GM21447 (cell line): Measurements from ENCODE around the gene PRKAG2.
A peak's percentile ranks its signal among the peaks of the same experiment; 100 is the strongest.
"Not testable (repeated sequence)": the region's sequence is repeated elsewhere in the genome, so short reads cannot be mapped to it uniquely, and the experiment has no call there.

ENCODE experiments used
- ATAC-seq: cut with Tn5 transposase; IDR thresholded peaks from one replicate; pipeline ENCODE4 v1.9.1; 2021; ENCODE audit not compliant: unreplicated experiment

The PRKAG2 gene

GRCh38 chr7:151876899-151877777 lies at the start of gene PRKAG2:
Gene PRKAG2 (minus strand): TSS chr7:151877115. CDS start chr7:151876620, 495 bp downstream.
- peak; percentile 58 for ATAC-seq

DNA sequence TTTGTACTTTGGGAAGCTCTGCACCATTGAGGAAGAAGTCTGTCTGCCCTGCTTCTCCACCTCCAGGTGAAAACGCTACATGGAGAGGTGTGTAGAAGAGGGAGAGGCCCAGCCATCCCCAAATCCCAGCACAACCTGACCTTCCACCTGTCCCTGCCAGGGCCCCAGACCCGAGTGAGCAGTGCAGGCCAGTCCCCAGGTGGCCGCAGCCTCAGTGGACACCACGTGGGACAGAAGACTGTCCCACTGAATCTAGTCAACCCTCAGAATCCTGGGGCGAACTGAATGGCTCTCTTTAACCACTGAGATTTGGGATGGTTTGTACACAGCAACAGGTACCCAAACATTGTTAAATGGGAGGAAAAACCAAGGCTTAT lies 49.4 kb upstream of the PRKAG2 start:
- ATAC-seq, result no peak

DNA sequence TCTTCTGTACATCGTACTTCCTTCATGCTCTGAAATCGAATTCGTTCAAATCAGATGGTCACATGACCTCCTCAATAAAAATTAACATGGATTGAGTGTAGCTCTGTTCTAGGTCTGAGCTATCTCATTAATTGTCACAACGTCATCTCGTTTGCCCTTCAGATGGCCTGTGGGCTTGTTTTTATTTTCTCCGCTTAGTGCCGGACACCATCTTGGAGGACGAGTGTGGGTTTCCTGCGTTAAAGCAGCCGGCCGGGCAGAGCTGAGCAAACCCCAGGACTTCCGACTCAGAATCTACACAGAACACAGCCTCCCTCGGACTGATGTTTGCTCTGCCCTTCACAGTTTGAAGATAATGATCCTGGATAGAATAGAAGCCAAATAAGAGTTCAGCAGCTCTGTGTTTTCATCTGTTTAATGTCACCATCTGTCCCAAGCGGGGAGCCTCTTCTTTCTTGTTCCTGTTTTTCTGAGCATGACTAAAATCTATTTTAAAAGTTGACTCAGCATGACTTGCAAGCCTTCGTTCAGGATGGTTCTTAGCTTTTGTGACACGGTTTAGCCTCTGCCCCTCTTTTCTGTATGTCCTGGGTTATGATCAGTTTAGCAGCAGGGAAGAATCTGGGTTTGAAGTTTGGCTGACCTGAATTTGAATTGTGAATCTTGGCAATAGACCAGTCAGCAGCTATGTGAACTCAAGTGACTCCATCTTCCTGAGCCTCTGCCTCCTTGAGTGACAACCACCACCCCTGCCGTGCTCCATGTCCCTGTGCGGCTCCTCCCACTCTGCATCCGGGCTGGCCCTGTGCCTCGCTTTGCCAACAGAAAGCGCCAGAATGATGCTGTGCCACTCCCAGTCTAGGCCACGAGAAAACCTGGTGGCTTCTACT lies 48.8 kb upstream of the PRKAG2 start:
- no peak for ATAC-seq

GRCh38 chr7:151924508-151924907 lies 47.6 kb upstream of the PRKAG2 start:
- ATAC-seq, result no peak

DNA sequence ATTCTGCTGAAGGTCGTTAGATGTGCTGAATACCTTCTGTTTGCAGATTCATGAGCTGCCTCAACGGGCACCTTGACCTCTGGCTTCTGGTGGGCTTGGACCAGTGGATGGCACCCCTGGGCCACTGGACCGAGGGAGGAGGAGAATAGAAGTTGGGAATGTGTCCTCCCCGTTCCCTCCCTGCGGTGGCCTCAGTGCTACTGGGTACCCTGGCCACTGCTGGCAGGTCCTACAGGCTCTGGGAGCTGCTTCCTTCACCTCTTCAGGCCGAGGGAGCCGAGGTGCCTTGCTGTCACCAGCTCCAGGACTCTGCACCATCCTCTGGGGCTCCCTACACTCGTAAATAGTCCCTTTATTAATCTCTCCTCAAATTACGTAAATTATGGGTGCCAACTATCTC lies 47.1 kb upstream of the PRKAG2 start:
- no peak for ATAC-seq

DNA sequence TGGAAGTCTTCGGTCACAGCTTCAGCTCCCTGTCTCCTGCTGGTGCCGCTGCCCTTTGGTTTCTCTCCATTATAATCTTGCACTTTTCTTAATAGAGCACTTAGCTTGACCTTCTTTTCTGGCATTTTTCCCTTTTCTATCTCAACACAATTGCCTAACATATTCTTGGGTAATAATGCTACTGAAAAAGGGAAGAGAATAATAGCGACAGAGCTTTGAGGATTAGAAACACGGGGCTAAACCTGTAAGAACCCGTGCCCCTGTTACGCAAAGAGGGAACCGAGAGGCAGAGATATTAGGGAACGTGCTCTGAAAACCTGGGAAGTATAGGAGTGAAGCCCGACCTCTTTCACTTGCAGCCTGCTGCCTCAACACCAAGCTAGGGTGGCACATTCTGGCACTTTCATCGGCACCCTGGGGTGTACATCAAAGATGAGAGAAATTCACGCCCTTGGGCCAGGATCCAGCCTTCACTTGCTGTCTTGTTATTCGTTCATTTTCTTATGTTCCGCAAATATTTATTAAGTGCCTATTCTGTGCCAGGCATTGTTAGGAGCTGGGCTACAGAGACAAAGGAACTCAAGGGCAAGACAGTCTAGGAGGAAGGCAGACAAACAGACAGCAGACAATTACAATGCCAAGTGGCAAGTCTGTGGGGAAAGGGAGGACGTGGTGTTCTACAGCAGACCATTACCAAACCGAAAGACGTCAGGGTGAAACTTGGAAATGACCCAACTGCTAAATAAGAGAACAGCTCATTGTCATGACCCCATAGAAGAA lies 46.4 kb upstream of the PRKAG2 start:
- ATAC-seq, result no peak

- no peak for ATAC-seq
These were observed 44.5 kb upstream of the PRKAG2 start for GRCh38 chr7:151921451-151921850.

- ATAC-seq, result no peak
These were observed 43.6 kb upstream of the PRKAG2 start for GRCh38 chr7:151920488-151920887.

DNA sequence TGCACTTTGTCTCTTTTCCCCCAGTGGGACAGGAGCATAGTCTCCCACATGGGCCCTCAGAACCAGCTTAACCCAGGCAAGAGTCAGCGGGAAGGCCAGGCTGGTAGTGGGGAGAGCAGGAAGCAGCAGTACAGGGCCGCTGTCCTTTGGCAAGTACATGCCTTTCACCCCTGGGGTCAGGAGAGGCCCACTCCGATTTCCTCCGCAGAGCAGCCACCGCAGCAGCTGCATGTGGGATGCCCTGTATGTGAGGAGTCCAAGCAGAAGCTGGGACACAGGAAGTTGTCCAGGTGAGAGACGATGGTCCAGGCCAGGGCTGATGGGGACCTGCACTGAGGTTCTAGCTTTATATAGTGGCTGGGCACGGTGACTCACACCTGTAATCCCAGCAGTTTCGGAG lies 42.7 kb upstream of the PRKAG2 start:
- ATAC-seq, result no peak

- no peak for ATAC-seq
These were observed 41.6 kb upstream of the PRKAG2 start for GRCh38 chr7:151918510-151918843.

GRCh38 chr7:151917791-151918509 lies 41.0 kb upstream of the PRKAG2 start:
- ATAC-seq, result no peak

- no peak for ATAC-seq
These were observed 37.1 kb upstream of the PRKAG2 start for GRCh38 chr7:151914051-151914450.

- not testable (repeated sequence) for ATAC-seq
These were observed 33.7 kb upstream of the PRKAG2 start for GRCh38 chr7:151910655-151911054.

- not testable (repeated sequence) for ATAC-seq
These were observed 30.2 kb upstream of the PRKAG2 start for GRCh38 chr7:151907115-151907514.

- no peak for ATAC-seq
These were observed 28.9 kb upstream of the PRKAG2 start for GRCh38 chr7:151905766-151906165.

DNA sequence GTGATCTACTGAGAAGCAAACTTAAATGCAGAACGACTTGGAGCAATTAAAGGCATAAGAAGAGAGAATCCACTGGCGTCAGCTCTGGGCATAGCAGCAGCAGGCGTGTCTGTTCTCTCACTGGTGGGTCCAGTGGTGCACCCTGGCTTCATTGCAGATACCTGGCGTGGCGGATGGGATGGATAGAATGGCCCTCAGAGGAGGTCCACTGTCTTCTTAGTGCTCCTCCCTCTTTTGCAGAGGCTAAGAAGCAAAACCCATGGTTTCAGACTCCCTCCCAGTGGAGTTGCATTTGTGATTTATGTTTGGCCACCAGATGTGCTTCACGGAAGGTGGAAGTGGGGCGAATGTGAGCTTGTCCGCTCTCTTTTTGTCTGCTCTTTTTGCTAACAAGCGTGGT lies 28.4 kb upstream of the PRKAG2 start:
- ATAC-seq, result no peak

GRCh38 chr7:151904270-151904669 lies 27.4 kb upstream of the PRKAG2 start:
- ATAC-seq, result no peak

GRCh38 chr7:151903249-151904032 lies 26.5 kb upstream of the PRKAG2 start:
- no peak for ATAC-seq

GRCh38 chr7:151902311-151902710 lies 25.4 kb upstream of the PRKAG2 start:
- no peak for ATAC-seq

DNA sequence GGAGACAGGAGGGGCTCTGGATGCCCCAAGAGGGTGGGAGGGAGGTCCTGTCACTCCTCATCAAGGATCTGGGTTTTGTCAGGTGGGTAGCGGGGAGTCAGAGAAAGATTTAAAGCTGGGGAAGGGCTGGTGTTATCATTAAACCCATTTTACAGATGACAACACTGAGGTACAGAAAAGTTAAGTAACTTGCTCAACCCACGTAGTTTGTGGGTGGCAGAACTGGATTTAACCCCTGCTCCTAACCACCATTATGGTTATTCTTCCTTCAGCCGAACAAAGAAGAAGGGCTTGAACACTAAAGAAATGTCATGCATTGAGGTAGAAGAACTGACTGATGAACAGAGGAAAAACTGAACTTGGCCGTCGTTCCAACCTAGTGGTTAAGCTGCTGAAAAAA lies 24.9 kb upstream of the PRKAG2 start:
- ATAC-seq, result no peak
